Embryonic facial prominence (tissue), 1 donor: ENCODE data around the gene UBE2C.

Experiments
- DNase-seq: peaks from one replicate; pipeline ENCODE4 v3.0.0-alpha.2; 2016; ENCODE audit errors: extremely low spot score

UBE2C gene

DNA sequence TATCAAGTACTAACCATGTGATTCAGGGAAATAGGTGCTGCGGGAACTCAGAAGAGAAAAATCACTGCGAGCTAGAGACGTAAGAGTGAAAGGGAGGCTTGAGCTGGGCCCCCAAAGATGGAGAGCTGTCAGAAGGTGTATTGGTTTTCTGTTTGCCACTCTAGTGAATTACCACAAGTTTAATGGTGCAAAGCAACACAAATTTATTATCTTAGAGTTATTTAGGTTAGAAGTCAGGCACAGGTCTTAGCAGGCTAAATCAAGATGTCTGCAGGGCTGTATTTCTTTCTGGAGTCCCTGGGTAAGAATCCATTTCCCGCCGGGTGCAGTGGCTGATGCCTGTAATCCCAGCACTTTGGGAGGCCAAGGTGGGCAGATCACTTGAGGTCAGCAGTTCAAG, 47.5 kb downstream of the UBE2C start:
- no peak for DNase-seq

DNA sequence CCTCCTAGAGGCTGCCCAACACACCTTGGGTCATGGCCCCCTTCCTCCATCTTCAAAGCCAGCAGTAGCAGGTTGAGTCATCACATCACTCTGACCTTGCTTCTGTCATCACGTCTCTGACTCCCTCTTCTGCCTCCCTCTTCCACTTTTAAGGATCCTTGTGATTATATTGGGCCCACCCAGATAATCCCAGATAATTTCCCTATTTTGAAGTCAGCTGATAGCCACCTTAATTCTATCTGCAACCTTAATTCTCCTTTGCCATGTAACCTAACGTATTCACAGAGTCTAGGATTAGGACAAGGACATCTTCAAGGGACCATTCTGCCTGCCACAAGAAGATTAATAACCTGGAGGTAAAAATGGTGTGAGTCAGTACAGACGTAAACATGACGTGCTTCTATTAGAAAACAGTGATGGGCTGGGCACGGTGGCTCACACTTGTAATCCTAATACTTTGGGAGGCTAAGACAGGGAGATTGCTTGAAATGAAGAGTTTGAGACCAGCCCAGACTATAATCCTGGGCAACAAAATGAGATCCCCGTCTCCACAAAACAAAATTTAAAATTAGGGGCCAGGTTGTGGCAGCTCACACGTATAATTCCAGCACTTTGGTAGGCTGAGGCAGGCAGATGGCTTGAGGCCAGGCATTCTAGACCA, 48.2 kb downstream of the UBE2C start:
- no peak for DNase-seq

DNA sequence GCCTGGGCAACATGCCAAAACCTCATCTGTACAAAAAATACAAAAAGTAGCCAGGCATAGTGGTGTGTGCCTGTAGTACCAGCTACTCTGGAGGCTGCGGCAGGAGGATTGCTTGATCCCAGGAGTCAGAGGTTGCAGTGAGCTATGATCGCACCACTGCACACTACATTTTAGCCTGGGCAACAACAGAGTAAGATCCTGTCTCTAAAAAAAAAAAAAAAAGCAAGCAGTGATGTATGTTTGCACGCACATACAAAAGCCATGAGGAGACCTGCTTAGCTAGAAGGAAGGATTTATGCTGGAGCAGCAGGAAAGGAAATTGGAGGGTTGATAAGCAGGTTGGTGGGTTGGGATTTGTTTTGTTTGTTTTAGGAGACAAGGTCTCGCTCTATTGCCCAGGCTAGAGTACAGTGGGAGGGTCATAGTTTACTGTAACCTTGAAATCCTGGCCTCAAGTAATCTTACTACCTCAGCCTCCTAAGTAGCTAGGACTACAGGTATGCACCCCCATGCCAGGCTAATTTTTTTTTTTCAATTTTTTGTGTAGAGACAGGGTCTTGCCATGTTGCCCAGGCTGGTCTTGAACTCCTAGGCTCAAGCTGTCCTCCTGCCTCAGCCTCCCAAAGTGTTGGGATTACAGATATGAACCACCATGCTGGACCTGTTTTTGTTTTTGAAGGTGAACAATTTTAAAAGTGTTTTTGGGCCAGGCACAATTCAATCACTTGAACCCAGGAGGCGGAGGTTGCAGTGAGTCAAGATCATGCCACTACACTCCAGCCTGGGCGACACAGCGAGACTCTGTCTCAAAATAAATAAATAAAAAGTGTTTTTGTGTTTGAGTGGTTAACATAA, 49.0 kb downstream of the UBE2C start:
- DNase-seq: no peak

DNA sequence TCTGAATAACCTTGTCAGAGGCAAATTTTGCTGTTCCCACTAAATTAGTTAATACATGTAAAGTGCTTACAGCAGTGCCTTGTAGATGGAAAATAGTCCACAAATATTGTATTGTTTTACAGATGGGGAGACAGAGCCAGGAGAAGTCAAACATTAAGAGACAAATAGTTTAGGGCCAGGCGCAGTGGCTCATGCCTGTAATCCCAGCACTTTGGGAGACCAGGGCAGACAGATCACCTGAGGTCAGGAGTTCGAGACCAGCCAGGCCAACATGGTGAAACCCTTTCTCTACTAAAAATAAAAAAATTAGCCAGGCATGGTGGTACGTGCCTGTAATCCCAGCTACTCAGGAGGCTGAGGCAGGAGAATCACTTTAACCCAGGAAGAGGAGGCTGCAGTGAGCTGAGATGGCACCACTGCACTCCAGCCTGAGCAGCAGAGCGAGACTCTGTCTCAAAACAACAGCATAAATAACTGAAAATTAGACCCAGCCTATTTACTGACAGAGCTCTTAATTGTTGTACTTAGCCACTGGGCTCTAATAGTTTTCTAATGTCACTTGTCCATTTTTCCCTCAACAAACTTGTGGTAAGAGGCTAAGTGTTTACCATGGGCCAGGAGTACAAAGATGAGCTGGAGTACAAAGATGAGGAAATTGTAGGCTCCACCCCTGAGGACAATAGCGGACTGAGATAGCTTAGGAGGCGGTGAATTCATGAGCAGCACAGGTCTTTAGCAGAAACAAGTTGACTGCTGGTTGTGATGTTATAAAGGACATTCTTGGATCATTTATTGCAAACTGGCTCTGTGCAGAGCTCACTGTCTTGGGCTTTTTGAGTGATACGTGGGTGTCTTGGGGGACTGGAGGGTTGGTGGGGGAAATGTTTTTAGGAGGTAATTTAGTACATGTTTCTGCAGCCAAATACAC, 51.4 kb downstream of the UBE2C start:
- DNase-seq: no peak

DNA sequence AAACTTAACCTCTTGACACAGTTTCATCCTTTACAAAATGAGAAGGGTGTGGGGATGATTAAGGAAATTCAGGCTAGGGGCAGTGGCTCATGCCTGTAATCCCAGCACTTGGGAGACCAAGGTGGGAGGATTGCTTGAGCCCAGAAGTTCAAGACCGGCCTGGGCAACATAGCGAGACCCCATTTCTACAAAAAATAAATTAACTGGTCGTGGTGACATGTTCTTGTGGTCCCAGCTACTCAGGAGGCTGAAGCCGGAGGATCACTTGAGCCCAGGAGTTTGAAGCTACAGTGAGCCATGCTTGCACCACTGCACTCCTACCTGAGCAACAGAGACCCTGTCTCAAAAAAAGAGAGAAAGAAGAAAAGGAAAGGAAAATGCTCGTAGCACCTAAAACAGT, 54.0 kb downstream of the UBE2C start:
- DNase-seq: no peak
